GM12878 (cell line): ENCODE results near the gene STX16. TPM values are rescaled to one million over a fixed set of nuclear protein-coding genes. Genes with fewer than 3 reads are reported as not detected.

Experiments used
- ATAC-seq: fragments of 200-7000 bp; cut with Tn5 transposase; 3 replicates; pipeline ENCODE4 v1.9.1; 2020; ENCODE audit warnings: mild to moderate bottlenecking, moderate library complexity
- BruUV-seq: library from RNA; stranded (reverse); fragments of 400-500 nt; replicated peaks from 2 replicates; lab custom pipeline; 2021; lab: Mats Ljungman, UMichigan
- CTCF ChIA-PET: fragments of 300-600 bp; sonication (Branson Sonifier 250); formaldehyde crosslinking; extraction: SDS; loops from one replicate; lab custom pipeline; 2021; ENCODE audit warnings: inconsistent platforms; lab: Yijun Ruan, JAX
- POLR2A ChIA-PET: fragments of 350-600 bp; formaldehyde crosslinking; extraction: SDS; loops from one replicate; lab custom pipeline; 2021; ENCODE audit warnings: inconsistent platforms; lab: Charles Lee
- RAD21 ChIA-PET: fragments of 300-600 bp; sonication (Branson Sonifier 250); formaldehyde crosslinking; loops from one replicate; lab custom pipeline; 2023; ENCODE audit warnings: antibody characterized with exemption; ENCODE audit not compliant: unreplicated experiment; lab: Charles Lee
- SMC1A ChIA-PET: fragments of 300-600 bp; sonication (Branson Sonifier 250); formaldehyde crosslinking; loops from one replicate; lab custom pipeline; 2023; ENCODE audit not compliant: unreplicated experiment, uncharacterized antibody; lab: Charles Lee
- DNase-seq: peaks from one replicate; pipeline ENCODE4 v3.0.0-alpha.2; 2011; ENCODE audit warnings: low read depth, low spot score
- FAIRE-seq: peaks from 3 replicates; lab custom pipeline; 2011; peaks lifted over from hg19 to GRCh38; lab: Jason Lieb, UNC
- H2AFZ ChIP-seq: 2 replicates; pipeline ENCODE4 v1.6.0; 2011; ENCODE audit warnings: low read depth, low read length, control low read depth; ENCODE audit not compliant: control insufficient read depth
- H3K27ac ChIP-seq: 2 replicates; pipeline ENCODE4 v1.5.1; 2011; ENCODE audit warnings: control low read depth; ENCODE audit not compliant: control insufficient read depth, insufficient read depth
- H3K27me3 ChIP-seq, 2 experiments: replicated peaks in 1 of 2; 2 replicates each; pipeline versions ENCODE4 v1.6.0 to v1.6.1; 2011; ENCODE audit warnings: low read length in 1 of 2; ENCODE audit not compliant: control insufficient read depth in 2 of 2, insufficient read depth in 2 of 2
- H3K36me3 ChIP-seq, 2 experiments: 2 replicates each; pipeline ENCODE4 v1.5.1; 2011; ENCODE audit warnings: low read length in 1 of 2; ENCODE audit not compliant: control insufficient read depth in 2 of 2, insufficient read depth in 2 of 2
- H3K4me1 ChIP-seq: 2 replicates; pipeline ENCODE4 v1.6.1; 2011; ENCODE audit warnings: mild to moderate bottlenecking, low read length, moderate library complexity, mixed read lengths; ENCODE audit not compliant: control insufficient read depth, insufficient read depth
- H3K4me2 ChIP-seq: 2 replicates; pipeline ENCODE4 v1.6.0; 2011; ENCODE audit warnings: control low read depth; ENCODE audit not compliant: control insufficient read depth, insufficient read depth
- H3K4me3 ChIP-seq: fragments of 200-600 bp; sonication (generic); 2 replicates; pipeline ENCODE4 v1.5.1; 2016
- H3K79me2 ChIP-seq: 2 replicates; pipeline ENCODE4 v1.6.0; 2011; ENCODE audit warnings: low read length; ENCODE audit not compliant: control insufficient read depth, insufficient read depth
- H3K9ac ChIP-seq: 2 replicates; pipeline ENCODE4 v1.8.0; 2011; ENCODE audit warnings: low read length, control low read depth, mixed read lengths; ENCODE audit not compliant: control insufficient read depth, insufficient read depth
- H3K9me3 ChIP-seq: replicated peaks from 3 replicates; pipeline ENCODE4 v1.5.1; 2011; ENCODE audit warnings: mild to moderate bottlenecking, low read length; ENCODE audit not compliant: control insufficient read depth, insufficient read depth
- H4K20me1 ChIP-seq: 2 replicates; pipeline ENCODE4 v1.6.0; 2011; ENCODE audit not compliant: control insufficient read depth, insufficient read depth
- IKZF1 ChIP-seq: fragments of 450-650 bp; conservative IDR thresholded peaks from 2 replicates; pipeline ENCODE4 v1.6.1; 2017; ENCODE audit warnings: antibody characterized with exemption, mild to moderate bottlenecking
- MTA3 ChIP-seq: IDR thresholded peaks from 2 replicates; pipeline ENCODE4 v1.6.1; 2012; ENCODE audit warnings: low read length, inconsistent platforms, borderline replicate concordance
- NFYB ChIP-seq: IDR thresholded peaks from 2 replicates; pipeline ENCODE4 v1.6.1; 2011; ENCODE audit warnings: low read depth, mild to moderate bottlenecking, low read length, improper control_type of control experiment, moderate library complexity; ENCODE audit not compliant: insufficient read depth
- POLR2A ChIP-seq: IDR thresholded peaks from 2 replicates; pipeline ENCODE4 v1.6.1; 2011; ENCODE audit warnings: low read depth, mild to moderate bottlenecking, low read length
- SMARCA5 ChIP-seq: fragments of 450-650 bp; IDR thresholded peaks from 2 replicates; pipeline ENCODE4 v1.6.1; 2017; ENCODE audit warnings: mild to moderate bottlenecking
- YY1 ChIP-seq: IDR thresholded peaks from 2 replicates; pipeline ENCODE4 v1.6.1; 2011; ENCODE audit warnings: low read depth, mild to moderate bottlenecking, low read length
- WGBS: methylation state at CpG from one replicate; pipeline ENCODE4 v1.1.6; 2016; ENCODE audit warnings: low lambda C conversion rate; ENCODE audit not compliant: insufficient replicate concordance, insufficient coverage; ENCODE audit errors: missing lambda C conversion rate; 5-methylcytosine and 5-hydroxymethylcytosine counted together
- in situ Hi-C: fragments of 300-500 bp; cut with MboI; formaldehyde crosslinking; loops from 9 replicates; pipeline ENCODE4 v1.14.3; 2018; ENCODE audit warnings: mixed read lengths
- intact Hi-C: fragments of 100-400 bp; cut with micrococcal nuclease; formaldehyde crosslinking; loops from one replicate; pipeline ENCODE4 v1.14.2; 2022; ENCODE audit not compliant: unreplicated experiment
- polyA plus RNA-seq, 11 experiments: library from polyadenylated mRNA; depleted of rRNA in 4 of 11; unstranded in 6 of 11; stranded (reverse) in 5 of 11; fragments of >200 nt; fragmentation: Nextera tagmentation in 4 of 11; fragmentation: Illumina TruSeq in 1 of 11; extraction: Ambion mirVana in 4 of 11; extraction: Trizol in 1 of 11; gene quantifications; 1 replicate in 1 of 11; 2 replicates in 10 of 11; pipeline versions ENCODE4 v1.2.1 to v1.2.3, GENCODE V29; 2011 to 2016; ENCODE audit warnings: inconsistent platforms in 2 of 11, missing spikeins in 2 of 11, low read depth in 1 of 11
- total RNA-seq, 4 experiments: library from RNA; depleted of rRNA in 3 of 4; stranded (reverse); fragments of >200 nt in 3 of 4; fragmentation: Illumina TruSeq in 1 of 4; extraction: Trizol in 1 of 4; gene quantifications; 2 replicates each; pipeline versions ENCODE4 v1.2.1 to v1.2.3, GENCODE V29; 2013 to 2021

The STX16 gene
- total and polyA plus RNA-seq, 10 of the 15 experiments (the other 5 are each of a cell fraction or from before 2014, with no cell fraction given) = 6.3 to 68.4 (median 35.8) TPM

DNA sequence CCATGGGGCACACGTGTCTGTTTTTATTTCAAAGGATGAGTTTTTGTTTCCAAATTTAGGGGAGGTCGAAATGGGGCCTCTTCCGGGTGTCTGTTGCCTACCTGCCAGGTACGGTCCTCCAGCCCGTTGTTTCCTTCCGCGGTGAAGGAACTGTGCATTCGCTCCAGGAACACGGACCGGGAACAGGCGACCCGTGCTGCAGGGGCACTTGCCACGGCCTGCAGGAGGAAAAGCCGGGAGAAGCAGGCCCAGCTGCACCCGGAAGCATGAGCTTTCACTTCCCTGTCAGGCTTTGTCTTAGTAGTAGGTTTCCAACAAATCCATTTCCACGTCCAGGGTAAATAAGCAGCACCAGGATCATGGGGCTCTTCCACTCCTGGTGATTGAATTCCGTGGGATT lies 24.6 kb downstream of the STX16 start (continued):
- TF ChIP-seq NFYB = no peak
- no peak for TF ChIP-seq YY1
- no peak for TF ChIP-seq SMARCA5
- no peak for TF ChIP-seq MTA3

DNA sequence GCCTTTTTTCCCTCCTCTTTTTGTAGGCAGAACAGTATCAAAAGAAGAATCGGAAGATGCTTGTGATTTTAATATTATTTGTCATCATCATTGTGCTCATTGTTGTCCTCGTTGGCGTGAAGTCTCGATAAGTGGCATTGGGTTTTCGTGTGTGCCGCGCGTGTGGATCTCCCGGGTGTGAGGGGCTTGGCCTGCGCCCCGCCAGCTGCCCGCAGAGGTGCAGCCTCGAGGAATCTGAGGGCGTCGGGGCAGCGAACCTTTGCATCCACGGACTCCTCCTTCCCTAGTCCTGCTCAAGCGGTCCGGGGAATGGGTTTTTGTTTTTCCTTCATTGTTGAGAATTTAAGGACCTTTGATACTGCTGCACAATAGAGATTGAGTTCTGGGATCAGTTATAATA lies 25.1 kb downstream of the STX16 start:
- SMC1A ChIA-PET = interaction anchor here (1.6 kb wide), 1 partner anchor 10 kb away, joined by 6 read pairs; no protein-coding TSS in a partner anchor
- no peaks in the 10 kb centered on the region for H3K9me3 ChIP-seq
- H3K36me3 ChIP-seq = peaks cover 11 to 23% of the 10 kb centered on the region in 2 experiments
- POLR2A ChIA-PET = interaction anchor here (0.6 kb wide), 1 partner anchor 9 kb away, joined by 6 read pairs; no protein-coding TSS in a partner anchor
- H3K4me3 ChIP-seq = no peak overlapping the region
- TF ChIP-seq IKZF1 = no peak
- TF ChIP-seq POLR2A = peak; percentile 34; the same call in 1 of the 2 replicates
- TF ChIP-seq, all 136 proteins: peak for 1
- no peak overlapping the region for H3K27ac ChIP-seq
- H3K4me1 ChIP-seq = no peaks in the 10 kb centered on the region
- intact Hi-C loops = no loop called here
- WGBS = 98% methylated on average over 19 of the region's 19 CpGs
- ATAC-seq (no peak), FAIRE-seq (no peak), DNase-seq (no peak)
- H4K20me1 ChIP-seq = no peaks in the 10 kb centered on the region
- ChIA-PET RAD21 (no interaction called here), CTCF (no interaction called here)
- no peak overlapping the region for H3K9ac ChIP-seq
- no peak overlapping the region for H2AFZ ChIP-seq
- no peaks in the 10 kb centered on the region for H3K79me2 ChIP-seq
- in situ Hi-C loops = loop anchor here (25.0 kb wide), 1 partner anchor 439 kb away; the partner anchor contains the start of gene ANKRD60
- no TSS peak for BruUV-seq
- no peaks in the 10 kb centered on the region for H3K27me3 ChIP-seq
- no peak overlapping the region for H3K4me2 ChIP-seq
